K562 (cell line): ENCODE measurements around the gene CFAP20. TPM values are rescaled to one million over a fixed set of nuclear protein-coding genes. Genes with fewer than 3 reads are reported as not detected.

ENCODE experiments used
- E2F5 ChIP-seq: sonication (generic); formaldehyde crosslinking; IDR thresholded peaks from 2 replicates; pipeline ENCODE4 v1.8.0; 2022; ENCODE audit warnings: mild to moderate bottlenecking, missing genetic modification reagents
- EWSR1 ChIP-seq: fragments of 450-650 bp; IDR thresholded peaks from 2 replicates; pipeline ENCODE4 v1.6.1; 2018; ENCODE audit warnings: borderline replicate concordance, mild to moderate bottlenecking, low read depth, moderate library complexity; ENCODE audit not compliant: partially characterized antibody
- LCOR ChIP-seq: sonication (generic); formaldehyde crosslinking; IDR thresholded peaks from 2 replicates; pipeline ENCODE4 v1.8.0; 2022; ENCODE audit warnings: mild to moderate bottlenecking, missing genetic modification reagents
- LEF1 ChIP-seq: fragments of 450-650 bp; IDR thresholded peaks from 2 replicates; pipeline ENCODE4 v1.6.1; 2016; ENCODE audit warnings: mild to moderate bottlenecking
- MLX ChIP-seq, 2 experiments: fragments of 450-650 bp in 1 of 2; sonication (generic) in 1 of 2; formaldehyde crosslinking; conservative IDR thresholded peaks; 2 replicates each; pipeline versions ENCODE4 v1.4.0 to v1.8.1; 2020 to 2022; ENCODE audit warnings: mild to moderate bottlenecking in 1 of 2, missing genetic modification reagents in 1 of 2
- NFIC ChIP-seq: fragments of 450-650 bp; IDR thresholded peaks from 2 replicates; pipeline ENCODE4 v1.6.1; 2017; ENCODE audit warnings: mild to moderate bottlenecking, inconsistent platforms
- PHB ChIP-seq: fragments of 250-450 bp; sonication (Bioruptor Pico); IDR thresholded peaks from 2 replicates; pipeline ENCODE4 v1.5.0; 2021
- RBM25 ChIP-seq: fragments of 200-400 bp; formaldehyde crosslinking; IDR thresholded peaks from 2 replicates; pipeline ENCODE4 v1.6.1; 2018; ENCODE audit warnings: low read length, low read depth, moderate library complexity; ENCODE audit not compliant: severe bottlenecking
- SIN3A ChIP-seq, 2 experiments: fragments of 150-350 bp in 1 of 2; IDR thresholded peaks; 2 replicates each; pipeline ENCODE4 v1.6.1; 2011 to 2016; ENCODE audit warnings: borderline replicate concordance in 2 of 2, low read depth in 2 of 2, low read length in 2 of 2, mild to moderate bottlenecking in 2 of 2, moderate library complexity in 2 of 2; ENCODE audit not compliant: control insufficient read depth in 1 of 2
- TARDBP ChIP-seq: fragments of 450-650 bp; IDR thresholded peaks from 2 replicates; pipeline ENCODE4 v1.6.1; 2016
- ZKSCAN3 ChIP-seq: fragments of 250-450 bp; sonication (Bioruptor Pico); IDR thresholded peaks from 2 replicates; pipeline ENCODE4 v1.4.0; 2020
- ZNF165 ChIP-seq: fragments of 250-450 bp; sonication (Bioruptor Pico); IDR thresholded peaks from 2 replicates; pipeline ENCODE4 v1.4.0; 2020; ENCODE audit warnings: borderline replicate concordance
- ZNF449 ChIP-seq: fragments of 250-450 bp; sonication (Bioruptor Pico); IDR thresholded peaks from 2 replicates; pipeline ENCODE4 v1.8.0; 2022; ENCODE audit warnings: moderate library complexity, mild to moderate bottlenecking, inconsistent platforms
- polyA plus RNA-seq, 8 experiments: library from polyadenylated mRNA; depleted of rRNA in 4 of 8; stranded (reverse) in 5 of 8; unstranded in 3 of 8; fragments of >200 nt; fragmentation: Nextera tagmentation in 2 of 8; fragmentation: Illumina TruSeq in 1 of 8; extraction: Ambion mirVana in 2 of 8; extraction: Trizol in 1 of 8; gene quantifications; 2 replicates each; pipeline versions ENCODE4 v1.2.1 to v1.2.3, GENCODE V29; 2011 to 2014; ENCODE audit warnings: inconsistent platforms in 1 of 8, missing spikeins in 1 of 8
- total RNA-seq, 7 experiments: library from RNA; depleted of rRNA in 6 of 7; stranded (reverse); fragments of >200 nt in 6 of 7; fragmentation: Illumina TruSeq in 2 of 7; extraction: Trizol in 2 of 7; gene quantifications; 2 replicates each; pipeline versions ENCODE4 v1.2.1 to v1.2.3, GENCODE V29; 2011 to 2021; ENCODE audit warnings: low replicate concordance in 1 of 7
- TF ChIP-seq, protein P1 (sequence below): fragments of 250-450 bp; sonication (Bioruptor Pico); IDR thresholded peaks from 2 replicates; pipeline ENCODE4 v1.4.0; 2020; ENCODE audit warnings: mild to moderate bottlenecking, moderate library complexity, borderline replicate concordance
- TF ChIP-seq, protein P2 (sequence below): sonication (generic); formaldehyde crosslinking; IDR thresholded peaks from 2 replicates; pipeline ENCODE4 v1.8.1; 2023; ENCODE audit warnings: mild to moderate bottlenecking, missing genetic modification reagents
- TF ChIP-seq, protein P3 (sequence below): sonication (generic); formaldehyde crosslinking; IDR thresholded peaks from 2 replicates; pipeline ENCODE4 v1.8.1; 2022; ENCODE audit warnings: missing genetic modification reagents
- TF ChIP-seq, protein P4 (sequence below): sonication (generic); formaldehyde crosslinking; IDR thresholded peaks from 2 replicates; pipeline ENCODE4 v1.9.0; 2022; ENCODE audit warnings: mild to moderate bottlenecking, missing genetic modification reagents

CFAP20 gene
- total and polyA plus RNA-seq, 9 of the 15 experiments (the other 6 are each of a cell fraction or from before 2014, with no cell fraction given), result 20.5 to 90.5 (median 75.3) TPM

- TF ChIP-seq, protein P1, sequence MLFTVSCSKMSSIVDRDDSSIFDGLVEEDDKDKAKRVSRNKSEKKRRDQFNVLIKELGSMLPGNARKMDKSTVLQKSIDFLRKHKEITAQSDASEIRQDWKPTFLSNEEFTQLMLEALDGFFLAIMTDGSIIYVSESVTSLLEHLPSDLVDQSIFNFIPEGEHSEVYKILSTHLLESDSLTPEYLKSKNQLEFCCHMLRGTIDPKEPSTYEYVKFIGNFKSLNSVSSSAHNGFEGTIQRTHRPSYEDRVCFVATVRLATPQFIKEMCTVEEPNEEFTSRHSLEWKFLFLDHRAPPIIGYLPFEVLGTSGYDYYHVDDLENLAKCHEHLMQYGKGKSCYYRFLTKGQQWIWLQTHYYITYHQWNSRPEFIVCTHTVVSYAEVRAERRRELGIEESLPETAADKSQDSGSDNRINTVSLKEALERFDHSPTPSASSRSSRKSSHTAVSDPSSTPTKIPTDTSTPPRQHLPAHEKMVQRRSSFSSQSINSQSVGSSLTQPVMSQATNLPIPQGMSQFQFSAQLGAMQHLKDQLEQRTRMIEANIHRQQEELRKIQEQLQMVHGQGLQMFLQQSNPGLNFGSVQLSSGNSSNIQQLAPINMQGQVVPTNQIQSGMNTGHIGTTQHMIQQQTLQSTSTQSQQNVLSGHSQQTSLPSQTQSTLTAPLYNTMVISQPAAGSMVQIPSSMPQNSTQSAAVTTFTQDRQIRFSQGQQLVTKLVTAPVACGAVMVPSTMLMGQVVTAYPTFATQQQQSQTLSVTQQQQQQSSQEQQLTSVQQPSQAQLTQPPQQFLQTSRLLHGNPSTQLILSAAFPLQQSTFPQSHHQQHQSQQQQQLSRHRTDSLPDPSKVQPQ (CRISPR knock-in tag), result no peak
- TF ChIP-seq NFIC (peak; percentile 72), EWSR1 (no peak), E2F5 (CRISPR knock-in tag) (peak; percentile 80; the same call in 1 of the 2 replicates), LEF1 (peak; percentile 85), ZKSCAN3 (CRISPR knock-in tag) (no peak), RBM25 (peak; percentile 77), TARDBP (peak; percentile 84; the same call in 1 of the 2 replicates), PHB (no peak), ZNF449 (CRISPR knock-in tag) (peak; percentile 18; the same call in 1 of the 2 replicates), LCOR (CRISPR knock-in tag) (no peak; the same call in 1 of the 2 replicates), MLX (CRISPR knock-in tag; conservative IDR thresholded peaks at IDR 0.05) (no peak), SIN3A (IDR thresholded peaks at IDR 0.05; ENCODE audit: borderline replicate concordance in 2 of 2, control insufficient read depth in 1 of 2, low read depth in 2 of 2, low read length in 2 of 2) (peak; percentile 73 to 76), ZNF165 (0 out of 2 replicates have a peak, but pooled peaks have one; percentile 15)
- TF ChIP-seq, protein P2, sequence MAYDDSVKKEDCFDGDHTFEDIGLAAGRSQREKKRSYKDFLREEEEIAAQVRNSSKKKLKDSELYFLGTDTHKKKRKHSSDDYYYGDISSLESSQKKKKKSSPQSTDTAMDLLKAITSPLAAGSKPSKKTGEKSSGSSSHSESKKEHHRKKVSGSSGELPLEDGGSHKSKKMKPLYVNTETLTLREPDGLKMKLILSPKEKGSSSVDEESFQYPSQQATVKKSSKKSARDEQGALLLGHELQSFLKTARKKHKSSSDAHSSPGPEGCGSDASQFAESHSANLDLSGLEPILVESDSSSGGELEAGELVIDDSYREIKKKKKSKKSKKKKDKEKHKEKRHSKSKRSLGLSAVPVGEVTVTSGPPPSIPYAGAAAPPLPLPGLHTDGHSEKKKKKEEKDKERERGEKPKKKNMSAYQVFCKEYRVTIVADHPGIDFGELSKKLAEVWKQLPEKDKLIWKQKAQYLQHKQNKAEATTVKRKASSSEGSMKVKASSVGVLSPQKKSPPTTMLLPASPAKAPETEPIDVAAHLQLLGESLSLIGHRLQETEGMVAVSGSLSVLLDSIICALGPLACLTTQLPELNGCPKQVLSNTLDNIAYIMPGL (CRISPR knock-in tag), result no peak
- TF ChIP-seq, protein P3, sequence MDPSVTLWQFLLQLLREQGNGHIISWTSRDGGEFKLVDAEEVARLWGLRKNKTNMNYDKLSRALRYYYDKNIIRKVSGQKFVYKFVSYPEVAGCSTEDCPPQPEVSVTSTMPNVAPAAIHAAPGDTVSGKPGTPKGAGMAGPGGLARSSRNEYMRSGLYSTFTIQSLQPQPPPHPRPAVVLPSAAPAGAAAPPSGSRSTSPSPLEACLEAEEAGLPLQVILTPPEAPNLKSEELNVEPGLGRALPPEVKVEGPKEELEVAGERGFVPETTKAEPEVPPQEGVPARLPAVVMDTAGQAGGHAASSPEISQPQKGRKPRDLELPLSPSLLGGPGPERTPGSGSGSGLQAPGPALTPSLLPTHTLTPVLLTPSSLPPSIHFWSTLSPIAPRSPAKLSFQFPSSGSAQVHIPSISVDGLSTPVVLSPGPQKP, result no peak
- TF ChIP-seq, protein P4, sequence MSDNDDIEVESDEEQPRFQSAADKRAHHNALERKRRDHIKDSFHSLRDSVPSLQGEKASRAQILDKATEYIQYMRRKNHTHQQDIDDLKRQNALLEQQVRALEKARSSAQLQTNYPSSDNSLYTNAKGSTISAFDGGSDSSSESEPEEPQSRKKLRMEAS (CRISPR knock-in tag), result peak; percentile 97
Observed at GRCh38 chr16:58129097-58129936, at the start of gene CFAP20 (continued).
